ENCODE data around the gene DLST.

DNA sequence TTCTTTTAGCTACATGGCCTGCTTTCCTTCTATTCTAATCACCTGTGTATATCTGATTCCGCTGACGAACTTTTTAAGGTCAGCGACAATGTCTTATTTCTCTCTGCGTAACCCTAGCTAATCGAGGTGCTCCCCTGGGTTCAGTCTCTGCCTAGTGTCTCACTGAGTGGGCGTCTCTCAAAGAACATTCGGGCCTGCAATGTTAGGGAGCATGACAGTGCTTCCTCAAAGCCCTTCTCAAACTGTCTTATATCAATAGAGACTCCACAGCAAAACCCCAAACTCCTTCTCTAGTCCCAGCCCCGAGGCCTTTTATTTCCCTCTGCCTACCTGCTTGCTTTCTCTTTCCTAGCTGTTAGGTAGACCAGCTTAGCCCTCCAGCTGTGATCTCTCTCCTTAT is 55.0 kb downstream of the DLST start:
- TF ChIP-seq CHD2 (IDR thresholded peaks at IDR 0.05; ENCODE audit: low read length, partially characterized antibody) = no peak
- TF ChIP-seq GATA2 (CRISPR knock-in tag; IDR thresholded peaks at IDR 0.05) = no peak
- TF ChIP-seq, protein P1, sequence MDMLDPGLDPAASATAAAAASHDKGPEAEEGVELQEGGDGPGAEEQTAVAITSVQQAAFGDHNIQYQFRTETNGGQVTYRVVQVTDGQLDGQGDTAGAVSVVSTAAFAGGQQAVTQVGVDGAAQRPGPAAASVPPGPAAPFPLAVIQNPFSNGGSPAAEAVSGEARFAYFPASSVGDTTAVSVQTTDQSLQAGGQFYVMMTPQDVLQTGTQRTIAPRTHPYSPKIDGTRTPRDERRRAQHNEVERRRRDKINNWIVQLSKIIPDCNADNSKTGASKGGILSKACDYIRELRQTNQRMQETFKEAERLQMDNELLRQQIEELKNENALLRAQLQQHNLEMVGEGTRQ (IDR thresholded peaks at IDR 0.05; ENCODE audit: borderline replicate concordance, low read depth, low read length) = no peak
